Gastroesophageal sphincter (tissue), 3 donors: Measurements from ENCODE around the gene MMP7.

ENCODE experiments used
- CTCF ChIP-seq, 4 experiments: fragments of 200-600 bp in 2 of 4; fragments of 450-650 bp in 2 of 4; sonication (generic) in 1 of 4; IDR thresholded peaks; one replicate each; pipeline ENCODE4 v1.5.1; 2017 to 2019; ENCODE audit warnings: antibody characterized with exemption in 4 of 4, mild to moderate bottlenecking in 2 of 4, moderate library complexity in 2 of 4
- EP300 ChIP-seq: sonication (generic); formaldehyde crosslinking; IDR thresholded peaks from one replicate; pipeline ENCODE4 v1.6.1; 2017; ENCODE audit warnings: antibody characterized with exemption, mild to moderate bottlenecking
- POLR2A ChIP-seq, 2 donors: fragments of 450-650 bp; IDR thresholded peaks; one replicate each; pipeline ENCODE4 v1.6.1; 2017; ENCODE audit warnings: antibody characterized with exemption in 2 of 2, mild to moderate bottlenecking in 2 of 2, moderate library complexity in 1 of 2
- POLR2AphosphoS5 ChIP-seq: sonication (generic); formaldehyde crosslinking; IDR thresholded peaks from one replicate; pipeline ENCODE4 v1.6.1; 2017; ENCODE audit warnings: antibody characterized with exemption

- TF ChIP-seq CTCF (IDR thresholded peaks at IDR 0.05) (no peak), POLR2A (IDR thresholded peaks at IDR 0.05) (no peak), EP300 (no peak), POLR2AphosphoS5 (no peak)
Observed at GRCh38 chr11:102488208-102488607, 42.3 kb downstream of the MMP7 start.
